ENCODE data around the gene TRAF2.

GRCh38 chr9:136916330-136917184 lies 30.2 kb downstream of the TRAF2 start:
- TF ChIP-seq CTCF (conservative IDR thresholded peaks at IDR 0.05; ENCODE audit: low read depth, low read length) (no peak), EZH2phosphoT487 (IDR thresholded peaks at IDR 0.05; ENCODE audit: borderline replicate concordance, low read length) (no peak)

Measured in PC-3 (cell line).